CD14-positive monocyte (primary cell): ENCODE measurements around the gene PYGO2. TPM values are rescaled to one million over a fixed set of nuclear protein-coding genes. Genes with fewer than 3 reads are reported as not detected.
A peak's percentile ranks its signal among the peaks of the same experiment; 100 is the strongest.

Experiments used
- DNase-seq, 3 donors: peaks; one replicate each; pipeline ENCODE4 v3.0.0-alpha.2; 2011 to 2022
- H2AFZ ChIP-seq: 2 replicates; pipeline ENCODE4 v1.6.0; 2012; ENCODE audit warnings: mild to moderate bottlenecking, low read depth, low read length, inconsistent platforms; ENCODE audit not compliant: insufficient read depth, poor library complexity, severe bottlenecking
- H3K27ac ChIP-seq, 2 donors: 1 replicate in 1 of 2; 2 replicates in 1 of 2; pipeline ENCODE4 v1.5.1; 2012 to 2013; ENCODE audit warnings: low read length in 2 of 2, control low read depth in 1 of 2, inconsistent platforms in 1 of 2, low read depth in 1 of 2, mild to moderate bottlenecking in 1 of 2
- H3K27me3 ChIP-seq, 2 donors: one replicate each; pipeline versions ENCODE4 v1.6.0 to v1.6.1; 2011 to 2013; ENCODE audit warnings: low read length in 2 of 2; ENCODE audit not compliant: control insufficient read depth in 2 of 2, insufficient read depth in 2 of 2
- H3K36me3 ChIP-seq, 2 donors: replicated peaks in 1 of 2; 1 replicate in 1 of 2; 2 replicates in 1 of 2; pipeline versions ENCODE4 v1.5.1 to v1.6.1; 2012 to 2013; ENCODE audit warnings: low read length in 2 of 2, control low read depth in 1 of 2, inconsistent platforms in 1 of 2, mild to moderate bottlenecking in 1 of 2; ENCODE audit not compliant: insufficient read depth in 2 of 2, control insufficient read depth in 1 of 2
- H3K4me1 ChIP-seq, 2 donors: 1 replicate in 1 of 2; 2 replicates in 1 of 2; pipeline versions ENCODE4 v1.5.1 to v1.6.1; 2012 to 2013; ENCODE audit warnings: low read length in 2 of 2, control low read depth in 1 of 2, inconsistent platforms in 1 of 2, mild to moderate bottlenecking in 1 of 2, moderate library complexity in 1 of 2; ENCODE audit not compliant: insufficient read depth in 2 of 2, control insufficient read depth in 1 of 2
- H3K4me2 ChIP-seq: replicated peaks from 2 replicates; pipeline ENCODE3; 2012; ENCODE audit warnings: low read length, moderate library complexity, mild to moderate bottlenecking; ENCODE audit not compliant: poor library complexity, severe bottlenecking; ENCODE audit errors: extremely low read depth
- H3K4me3 ChIP-seq, 3 experiments: fragments of 200-600 bp in 1 of 3; sonication (generic) in 1 of 3; replicated peaks in 1 of 3; 1 replicate in 2 of 3; 2 replicates in 1 of 3; pipeline ENCODE4 v1.5.1; 2011 to 2013; ENCODE audit warnings: low read length in 3 of 3, mild to moderate bottlenecking in 3 of 3, control low read depth in 2 of 3, low read depth in 2 of 3, inconsistent platforms in 1 of 3, moderate library complexity in 1 of 3
- H3K79me2 ChIP-seq: 2 replicates; pipeline ENCODE4 v1.6.0; 2012; ENCODE audit warnings: mild to moderate bottlenecking, control low read depth, inconsistent platforms, low read length, moderate library complexity; ENCODE audit not compliant: insufficient read depth
- H3K9ac ChIP-seq: 2 replicates; pipeline ENCODE4 v1.6.0; 2017; ENCODE audit warnings: low read length, mild to moderate bottlenecking; ENCODE audit not compliant: insufficient read depth, poor library complexity, severe bottlenecking
- H3K9me3 ChIP-seq, 2 donors: replicated peaks in 1 of 2; 1 replicate in 1 of 2; 2 replicates in 1 of 2; pipeline versions ENCODE4 v1.5.1 to v1.6.1; 2012 to 2013; ENCODE audit warnings: low read length in 2 of 2, control low read depth in 1 of 2; ENCODE audit not compliant: control insufficient read depth in 1 of 2, insufficient read depth in 1 of 2
- H4K20me1 ChIP-seq: 2 replicates; pipeline ENCODE4 v1.6.0; 2012; ENCODE audit warnings: mild to moderate bottlenecking, low read length, control low read depth, moderate library complexity; ENCODE audit not compliant: insufficient read depth
- H3K27ac Mint-ChIP-seq, 7 donors: one replicate each; pipeline ENCODE4 v1.8.0; 2020; ENCODE audit warnings: mild to moderate bottlenecking in 7 of 7, mixed read lengths in 7 of 7, moderate library complexity in 6 of 7, inconsistent platforms in 2 of 7
- H3K27me3 Mint-ChIP-seq, 3 donors: one replicate each; pipeline ENCODE4 v1.8.0; 2021 to 2022; ENCODE audit warnings: low read depth in 3 of 3, mild to moderate bottlenecking in 3 of 3, mixed read lengths in 3 of 3, moderate library complexity in 3 of 3, inconsistent platforms in 1 of 3
- H3K36me3 Mint-ChIP-seq, 2 donors: one replicate each; pipeline ENCODE4 v1.8.0; 2020; ENCODE audit warnings: mixed read lengths in 2 of 2, inconsistent platforms in 1 of 2, mild to moderate bottlenecking in 1 of 2
- H3K4me1 Mint-ChIP-seq: one replicate; pipeline ENCODE4 v1.8.0; 2020; ENCODE audit warnings: mild to moderate bottlenecking, mixed read lengths
- H3K4me3 Mint-ChIP-seq, 2 donors: one replicate each; pipeline ENCODE4 v1.8.0; 2020; ENCODE audit warnings: mild to moderate bottlenecking in 2 of 2, mixed read lengths in 2 of 2, moderate library complexity in 1 of 2
- H3K9me3 Mint-ChIP-seq, 7 donors: one replicate each; pipeline ENCODE4 v1.8.0; 2020 to 2022; ENCODE audit warnings: mixed read lengths in 7 of 7, mild to moderate bottlenecking in 6 of 7, moderate library complexity in 6 of 7, inconsistent platforms in 2 of 7
- CTCF ChIP-seq: fragments of 200-600 bp; IDR thresholded peaks from one replicate; pipeline ENCODE4 v1.8.0; 2022; ENCODE audit warnings: antibody characterized with exemption, mild to moderate bottlenecking
- WGBS: methylation state at CpG from one replicate; pipeline ENCODE4 v1.1.5; 2013; ENCODE audit warnings: missing lambda C conversion rate; ENCODE audit not compliant: insufficient coverage; 5-methylcytosine and 5-hydroxymethylcytosine counted together
- intact Hi-C, 2 donors: fragments of 100-400 bp; cut with micrococcal nuclease; formaldehyde crosslinking; loops; one replicate each; pipeline versions ENCODE4 v1.15.0 to v1.15.1; 2023
- polyA plus RNA-seq, 3 donors: library from polyadenylated mRNA; depleted of rRNA in 1 of 3; unstranded in 2 of 3; stranded (reverse) in 1 of 3; fragments of 300-500 nt in 2 of 3; fragments of >200 nt in 1 of 3; fragmentation: Illumina TruSeq in 2 of 3; gene quantifications; 1 replicate in 2 of 3; 2 replicates in 1 of 3; pipeline ENCODE4 v1.2.3, GENCODE V29; 2012 to 2021

Gene PYGO2
- polyA plus RNA-seq, 3 donors, result 8.2 to 12.5 (median 12.0) TPM

DNA sequence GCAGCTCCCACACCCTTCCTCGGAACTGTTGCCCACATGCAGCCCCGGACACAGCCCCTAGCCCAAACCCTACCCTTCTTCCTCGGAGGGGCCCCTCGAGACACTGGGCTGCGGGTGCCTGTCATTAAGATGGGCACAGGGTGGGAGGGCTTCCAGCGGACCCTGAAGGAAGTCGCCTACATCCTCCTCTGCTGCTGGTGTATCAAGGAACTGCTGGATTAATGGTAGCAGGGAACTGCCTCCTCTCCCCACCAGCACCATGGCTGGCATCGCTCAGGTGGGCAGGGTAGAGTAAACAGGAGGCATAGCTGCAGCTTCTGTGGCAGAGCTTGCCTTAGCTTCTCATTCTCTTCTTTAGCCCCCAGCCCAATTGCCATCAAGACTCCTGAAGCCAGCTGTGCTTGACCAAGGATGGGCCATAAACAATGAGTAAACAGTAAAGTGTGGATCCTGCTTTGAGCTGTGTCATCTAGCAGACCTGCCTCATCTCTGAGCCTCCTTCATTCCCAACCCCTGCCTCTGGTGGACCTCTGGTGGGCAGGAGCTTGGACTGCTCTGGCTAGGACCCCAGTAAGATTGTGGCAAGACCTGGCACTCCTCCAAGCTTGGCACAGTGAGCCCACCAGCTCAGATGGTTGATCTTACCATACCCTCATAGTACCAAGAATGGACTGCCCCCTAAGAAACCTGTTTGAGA lies 32.1 kb upstream of the PYGO2 start, which contains the start of gene LENEP:
LENEP (plus strand) TSS at position 15 of the 697 bp plus-strand sequence; CDS start at position 37, 22 bp downstream.
- no peak within 1 kb of the TSS for H2AFZ ChIP-seq
- no peaks in the 10 kb centered on the region for H3K9me3 Mint-ChIP-seq

More for the DNA sequence above, 32.1 kb upstream of the PYGO2 start, which contains the start of gene LENEP:
- H4K20me1 ChIP-seq, result peaks cover 29% of the 10 kb centered on the region
- no peak within 1 kb of the TSS for H3K4me2 ChIP-seq
- H3K79me2 ChIP-seq, result peaks cover 10% of the 10 kb centered on the region
- H3K4me1 Mint-ChIP-seq, result peaks cover 49% of the 10 kb centered on the region
- H3K4me3 Mint-ChIP-seq, result no peak within 1 kb of the TSS
- peaks cover 23 to 28% of the 10 kb centered on the region in 2 donors for H3K36me3 Mint-ChIP-seq
- H3K27ac ChIP-seq, result no peak within 1 kb of the TSS
- DNase-seq, result no peak
- no peaks in the 10 kb centered on the region for H3K9me3 ChIP-seq
- H3K27ac Mint-ChIP-seq, result peak within 1 kb of the TSS in 2 of 7 donors; percentile 10 to 31
- H3K9ac ChIP-seq, result no peak within 1 kb of the TSS
- no peaks in the 10 kb centered on the region for H3K27me3 ChIP-seq
- no peak for TF ChIP-seq CTCF
- H3K27me3 Mint-ChIP-seq, result peaks cover 1 to 2% (median 2%) of the 10 kb centered on the region in 3 donors
- no CpG with 5 or more reads among the region's 8 CpGs for WGBS
- H3K4me1 ChIP-seq, result peaks cover 33 to 38% of the 10 kb centered on the region in 2 donors
- H3K36me3 ChIP-seq, result peaks cover 19 to 22% of the 10 kb centered on the region in 2 donors
- intact Hi-C loops, result no loop called here
- no peak within 1 kb of the TSS for H3K4me3 ChIP-seq
